ENCODE results near the gene ATG7. TPM values are rescaled to one million over a fixed set of nuclear protein-coding genes. Genes with fewer than 3 reads are reported as not detected.

The ATG7 gene
- polyA plus RNA-seq, 1 donor (not counting 4 experiments of a cell fraction or from before 2014, with no cell fraction given), result 27.9 TPM

- Histone ChIP-seq H3K9ac (ENCODE audit: control insufficient read depth, extremely low read depth, insufficient read depth, low read length) (no peak overlapping the region), H3K4me2 (ENCODE audit: control insufficient read depth, extremely low read depth, insufficient read depth, low read depth, low read length) (no peak overlapping the region), H3K36me3 (ENCODE audit: control insufficient read depth in 2 of 2, extremely low read depth in 1 of 2, insufficient read depth in 2 of 2, low read length in 2 of 2) (peaks cover 3% of the 10 kb centered on the region in 2 experiments), H3K27me3 (ENCODE audit: control insufficient read depth, extremely low read depth, insufficient read depth, low read length) (no peaks in the 10 kb centered on the region), H4K20me1 (ENCODE audit: control insufficient read depth, extremely low read depth, insufficient read depth, low read length) (no peaks in the 10 kb centered on the region), H3K9me3 (ENCODE audit: control insufficient read depth, low read depth, low read length) (no peaks in the 10 kb centered on the region), H3K4me3 (ENCODE audit: control insufficient read depth in 2 of 3, extremely low read depth in 1 of 3, insufficient read depth in 2 of 3, low read depth in 1 of 3, low read length in 3 of 3) (no peak overlapping the region), H3K9me1 (ENCODE audit: control insufficient read depth, extremely low read depth, insufficient read depth, low read length) (peaks cover 3% of the 10 kb centered on the region), H3K27ac (ENCODE audit: control insufficient read depth, insufficient read depth, low read length) (no peak overlapping the region), H3K4me1 (ENCODE audit: control insufficient read depth, extremely low read depth, insufficient read depth, low read length) (peaks cover 41% of the 10 kb centered on the region), H2AFZ (ENCODE audit: control insufficient read depth, low read length) (no peak overlapping the region), H3K79me2 (ENCODE audit: control insufficient read depth, insufficient read depth, low read length) (peaks cover 52% of the 10 kb centered on the region)
- DNase-seq (ENCODE audit: low read depth, low spot score) (no peak), FAIRE-seq (no peak)
- dilution Hi-C loops (cut with MboI; ENCODE audit: extremely low pct_ligation_motif_present, low sequenced_read_pairs), result no loop called here
- TF ChIP-seq, protein P1, sequence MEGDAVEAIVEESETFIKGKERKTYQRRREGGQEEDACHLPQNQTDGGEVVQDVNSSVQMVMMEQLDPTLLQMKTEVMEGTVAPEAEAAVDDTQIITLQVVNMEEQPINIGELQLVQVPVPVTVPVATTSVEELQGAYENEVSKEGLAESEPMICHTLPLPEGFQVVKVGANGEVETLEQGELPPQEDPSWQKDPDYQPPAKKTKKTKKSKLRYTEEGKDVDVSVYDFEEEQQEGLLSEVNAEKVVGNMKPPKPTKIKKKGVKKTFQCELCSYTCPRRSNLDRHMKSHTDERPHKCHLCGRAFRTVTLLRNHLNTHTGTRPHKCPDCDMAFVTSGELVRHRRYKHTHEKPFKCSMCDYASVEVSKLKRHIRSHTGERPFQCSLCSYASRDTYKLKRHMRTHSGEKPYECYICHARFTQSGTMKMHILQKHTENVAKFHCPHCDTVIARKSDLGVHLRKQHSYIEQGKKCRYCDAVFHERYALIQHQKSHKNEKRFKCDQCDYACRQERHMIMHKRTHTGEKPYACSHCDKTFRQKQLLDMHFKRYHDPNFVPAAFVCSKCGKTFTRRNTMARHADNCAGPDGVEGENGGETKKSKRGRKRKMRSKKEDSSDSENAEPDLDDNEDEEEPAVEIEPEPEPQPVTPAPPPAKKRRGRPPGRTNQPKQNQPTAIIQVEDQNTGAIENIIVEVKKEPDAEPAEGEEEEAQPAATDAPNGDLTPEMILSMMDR (optimal IDR thresholded peaks at IDR 0.05 in 1 of 3, IDR thresholded peaks at IDR 0.05 in 1 of 3, conservative IDR thresholded peaks at IDR 0.05 in 1 of 3; ENCODE audit: extremely low read depth in 1 of 3, insufficient read depth in 2 of 3, low read length in 3 of 3), result no peak
- TF ChIP-seq EZH2 (IDR thresholded peaks at IDR 0.05; ENCODE audit: low read length), result no peak
Measured at GRCh38 chr3:11604139-11604892, 332.1 kb downstream of the ATG7 start.

DNA sequence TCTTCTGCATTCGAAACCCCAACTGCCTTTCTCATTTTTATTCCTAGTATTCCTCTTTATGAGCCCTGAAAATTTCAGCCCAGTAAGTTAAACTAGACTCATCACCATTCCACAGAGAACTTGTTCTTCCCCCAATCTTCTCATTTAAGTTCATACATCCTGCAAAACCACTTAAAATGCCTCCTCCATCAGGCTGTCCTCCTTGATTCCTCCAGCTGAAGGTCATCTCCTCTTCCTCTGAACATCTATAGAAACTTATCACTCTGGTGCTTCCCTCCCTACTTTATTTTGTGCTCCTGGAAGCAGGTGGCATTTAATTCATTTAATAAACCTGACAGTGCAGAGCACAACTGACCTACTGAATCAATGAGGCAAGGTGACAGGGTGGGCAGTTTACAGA is 333.2 kb downstream of the ATG7 start:
- no peak overlapping the region for H3K27ac ChIP-seq (ENCODE audit: control insufficient read depth, insufficient read depth, low read length)
- peaks cover 3% of the 10 kb centered on the region for H3K9me1 ChIP-seq (ENCODE audit: control insufficient read depth, extremely low read depth, insufficient read depth, low read length)

More for the DNA sequence above, 333.2 kb downstream of the ATG7 start:
- FAIRE-seq (no peak), DNase-seq (ENCODE audit: low read depth, low spot score) (no peak)
- no peak overlapping the region for H2AFZ ChIP-seq (ENCODE audit: control insufficient read depth, low read length)
- H3K4me1 ChIP-seq (ENCODE audit: control insufficient read depth, extremely low read depth, insufficient read depth, low read length), result peaks cover 33% of the 10 kb centered on the region
- no peaks in the 10 kb centered on the region for H3K27me3 ChIP-seq (ENCODE audit: control insufficient read depth, extremely low read depth, insufficient read depth, low read length)
- TF ChIP-seq, protein P1 (optimal IDR thresholded peaks at IDR 0.05 in 1 of 3, IDR thresholded peaks at IDR 0.05 in 1 of 3, conservative IDR thresholded peaks at IDR 0.05 in 1 of 3; ENCODE audit: extremely low read depth in 1 of 3, insufficient read depth in 2 of 3, low read length in 3 of 3), result no peak
- no peak for TF ChIP-seq EZH2 (IDR thresholded peaks at IDR 0.05; ENCODE audit: low read length)
- H3K9me3 ChIP-seq (ENCODE audit: control insufficient read depth, low read depth, low read length), result no peaks in the 10 kb centered on the region
- H3K9ac ChIP-seq (ENCODE audit: control insufficient read depth, extremely low read depth, insufficient read depth, low read length), result no peak overlapping the region
- H3K79me2 ChIP-seq (ENCODE audit: control insufficient read depth, insufficient read depth, low read length), result peaks cover 61% of the 10 kb centered on the region
- H4K20me1 ChIP-seq (ENCODE audit: control insufficient read depth, extremely low read depth, insufficient read depth, low read length), result no peaks in the 10 kb centered on the region
- dilution Hi-C loops (cut with MboI; ENCODE audit: extremely low pct_ligation_motif_present, low sequenced_read_pairs), result no loop called here
- H3K4me3 ChIP-seq (ENCODE audit: control insufficient read depth in 2 of 3, extremely low read depth in 1 of 3, insufficient read depth in 2 of 3, low read depth in 1 of 3, low read length in 3 of 3), result no peak overlapping the region
- H3K36me3 ChIP-seq (ENCODE audit: control insufficient read depth in 2 of 2, extremely low read depth in 1 of 2, insufficient read depth in 2 of 2, low read length in 2 of 2), result peaks cover 3 to 4% of the 10 kb centered on the region in 2 experiments
- H3K4me2 ChIP-seq (ENCODE audit: control insufficient read depth, extremely low read depth, insufficient read depth, low read depth, low read length), result no peak overlapping the region

All from keratinocyte (primary cell).